ENCODE data around the gene LINC00237.

- no peak for TF ChIP-seq POLR2A (IDR thresholded peaks at IDR 0.05)
- TF ChIP-seq CTCF (IDR thresholded peaks at IDR 0.05): no peak
Observed at GRCh38 chr20:21126581-21126870, 20.4 kb upstream of the LINC00237 start.

Measured in ovary (tissue), 3 donors.